COLO829 (cell line): Measurements from ENCODE around the gene BRD3OS.

Experiments used
- DNase-seq: peaks from one replicate; pipeline ENCODE4 v3.0.0; 2012; ENCODE audit warnings: low spot score

BRD3OS gene

DNA sequence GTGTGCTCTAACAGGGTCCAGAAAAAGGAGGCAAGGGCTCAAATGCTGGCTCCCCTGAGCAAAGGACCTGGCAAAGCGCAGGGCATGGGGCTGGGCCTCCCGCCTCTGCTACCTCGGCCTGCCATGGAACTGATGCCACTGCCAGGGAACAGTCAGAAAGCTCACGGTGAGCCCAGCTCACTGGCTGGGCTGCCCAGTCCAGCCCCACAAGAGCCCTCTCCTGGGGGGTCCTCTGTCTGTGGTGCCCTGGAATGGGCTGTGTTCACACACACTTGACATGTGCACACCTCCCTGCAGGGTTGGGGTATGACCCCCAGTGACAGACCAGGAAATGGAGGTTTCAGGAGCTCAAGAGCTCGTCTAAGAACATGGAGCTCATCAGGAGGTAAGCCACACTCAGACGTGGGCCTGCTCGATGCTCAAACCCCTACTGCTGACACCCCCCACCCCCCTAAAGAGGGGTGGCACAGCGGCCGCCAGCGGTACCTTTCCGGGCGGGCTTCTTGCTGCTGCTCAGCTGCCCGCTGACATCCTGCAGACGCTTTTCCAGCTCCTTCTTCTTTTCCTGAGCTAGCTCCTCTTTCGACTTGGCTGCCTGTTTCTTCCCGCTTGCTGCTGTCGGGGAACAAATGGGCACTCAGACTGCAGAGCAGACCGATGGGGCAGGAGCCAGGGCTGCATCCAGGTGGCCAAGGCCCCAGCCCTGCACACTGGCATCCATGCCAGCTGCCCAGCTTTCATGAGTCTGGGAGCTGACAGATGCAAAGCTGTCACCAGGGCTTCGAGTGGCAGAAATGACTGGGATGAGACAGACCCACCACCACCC, 9.1 kb downstream of the BRD3OS start:
- no peak for DNase-seq

DNA sequence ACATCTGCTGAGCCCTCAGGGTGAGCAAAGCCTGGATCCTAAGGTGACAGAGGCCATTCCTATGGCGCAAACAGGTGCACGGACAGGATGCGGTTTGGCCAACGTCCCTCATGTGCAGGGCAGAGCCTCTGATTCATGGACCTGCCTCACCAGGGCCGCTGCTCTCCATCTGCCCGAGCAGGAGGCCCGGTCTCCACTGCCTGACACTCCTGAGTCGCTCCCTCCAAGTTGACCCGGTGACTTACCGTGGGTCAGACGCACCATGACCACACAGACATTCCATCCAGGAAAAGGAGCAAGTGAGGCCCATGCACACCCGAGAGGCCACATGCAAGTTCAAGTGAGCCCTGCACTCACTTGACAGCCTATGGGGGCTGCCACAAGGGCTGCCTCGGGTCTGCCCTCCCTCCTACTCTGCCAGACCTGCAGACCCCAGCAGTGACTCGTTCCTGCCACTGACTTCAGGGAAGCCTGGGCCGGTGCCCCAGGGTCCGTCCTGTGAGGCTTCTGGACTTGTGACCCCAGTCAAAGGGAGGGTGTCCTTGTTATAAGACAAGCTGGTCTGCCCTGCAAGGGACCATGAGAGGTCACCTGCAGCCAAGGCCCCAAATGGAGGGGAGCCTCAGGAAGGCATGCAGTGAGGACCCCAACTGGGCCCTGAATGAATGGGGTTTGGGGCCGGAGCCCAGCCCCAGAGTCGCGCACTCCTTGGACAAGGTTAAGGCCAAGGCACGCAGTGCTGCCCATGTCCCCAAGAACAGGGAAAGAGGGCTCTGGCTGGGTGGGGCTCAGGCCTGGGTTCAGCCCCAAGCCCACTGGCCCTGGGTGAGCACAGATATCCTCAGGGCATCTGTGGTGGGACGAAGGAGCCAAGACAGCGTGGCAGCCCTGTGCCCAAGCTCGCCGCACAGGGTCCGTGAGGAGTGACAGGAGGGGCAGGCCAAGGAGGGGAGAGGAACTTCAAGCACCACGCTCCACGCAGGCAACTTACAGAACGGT, 10.1 kb downstream of the BRD3OS start:
- no peak for DNase-seq

DNA sequence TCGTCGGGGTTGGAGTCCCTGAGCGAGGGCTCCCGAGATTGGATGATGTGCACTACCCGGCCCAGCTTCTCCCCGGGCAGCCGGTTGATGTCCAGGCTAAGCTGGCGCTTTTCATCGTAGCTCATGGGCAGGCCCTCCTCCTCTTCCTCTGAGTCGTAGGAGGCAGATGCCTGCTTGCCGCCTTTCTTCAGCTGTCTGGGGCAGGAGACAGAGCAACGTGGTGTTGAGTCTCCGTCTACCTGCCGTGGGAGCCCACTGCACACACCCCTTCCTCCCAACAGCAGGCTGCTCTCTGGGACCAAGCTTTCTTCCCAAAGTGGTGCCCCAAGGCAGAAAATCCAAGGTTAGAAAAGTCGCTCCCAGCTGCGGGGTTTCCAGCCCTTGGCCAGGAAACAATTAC, 10.8 kb downstream of the BRD3OS start:
- no peak for DNase-seq

DNA sequence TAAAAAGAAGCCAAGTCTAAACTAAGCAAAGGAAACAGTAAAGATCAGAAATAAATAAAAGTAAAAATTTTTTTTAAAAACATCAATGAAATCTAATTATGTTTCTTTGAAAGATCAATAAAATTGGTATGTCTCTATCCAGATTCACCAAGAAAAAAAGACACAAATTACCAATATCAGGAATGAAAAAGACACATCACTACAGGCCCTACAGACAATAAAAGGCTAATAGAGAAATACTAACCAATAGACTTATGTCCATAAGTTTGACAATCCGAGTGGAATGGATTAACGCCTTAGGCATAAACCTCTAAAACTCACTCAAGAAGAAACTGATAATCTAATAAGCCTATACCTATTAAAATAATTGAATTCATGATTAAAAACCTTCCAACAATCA, 12.4 kb downstream of the BRD3OS start:
- DNase-seq: no peak

DNA sequence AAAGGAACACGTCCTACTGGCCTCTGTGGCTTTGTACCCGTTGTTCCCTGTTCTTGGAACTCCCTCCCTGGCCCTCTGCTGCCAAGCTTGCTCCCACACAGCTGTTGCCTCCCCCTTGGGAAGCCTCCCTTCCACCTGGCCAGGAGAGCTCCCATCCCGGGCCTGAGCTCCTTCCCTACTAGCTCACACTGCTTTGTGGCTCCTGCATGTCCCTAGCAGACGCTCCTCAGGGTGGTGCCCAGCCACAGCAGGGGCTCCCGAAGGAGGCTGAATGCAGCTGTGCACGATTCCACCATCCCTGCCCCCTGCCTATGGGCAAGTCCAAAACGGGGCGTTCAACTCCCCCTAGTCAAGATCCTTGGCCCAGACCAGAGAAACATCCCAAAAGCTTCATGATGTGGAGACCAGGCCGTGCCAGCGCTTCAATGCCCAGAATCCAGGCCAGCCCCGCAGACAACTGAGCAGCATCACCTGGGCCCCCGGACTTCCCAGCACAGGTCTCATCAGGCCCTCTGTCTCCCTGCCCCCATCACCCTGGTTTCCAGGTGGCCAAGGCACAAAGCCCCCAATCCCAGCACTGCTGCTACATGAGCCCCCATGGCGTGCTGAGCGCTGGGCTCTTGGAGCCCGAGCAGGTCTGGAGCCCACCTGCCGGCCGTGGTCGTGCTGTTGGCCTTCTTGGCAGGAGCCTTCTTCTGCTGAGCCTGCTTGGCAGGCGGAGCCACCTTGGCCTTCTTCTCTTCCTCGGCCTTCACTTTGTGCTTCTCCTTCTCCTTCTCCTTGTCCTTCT, 14.3 kb downstream of the BRD3OS start:
- no peak for DNase-seq

DNA sequence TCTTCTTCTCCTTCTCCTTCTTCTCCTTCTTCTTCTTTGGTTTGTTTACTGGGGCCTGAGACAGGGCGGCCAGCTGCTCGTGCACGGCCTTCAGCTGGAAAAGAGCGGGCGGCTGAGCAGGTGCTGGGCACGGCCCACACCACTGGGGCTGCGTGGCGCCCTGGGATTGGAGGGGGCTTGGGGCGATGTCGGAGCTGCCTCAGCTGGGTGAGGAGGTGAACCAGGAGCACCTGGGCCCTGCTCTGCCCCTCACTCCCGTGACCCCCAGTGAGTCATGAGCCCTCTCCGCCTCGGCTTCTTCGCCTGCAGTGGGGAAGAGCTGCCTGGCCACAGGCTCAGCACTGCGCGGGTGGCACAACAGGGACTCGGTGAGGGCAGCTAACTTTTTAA, 14.9 kb downstream of the BRD3OS start:
- DNase-seq: no peak

DNA sequence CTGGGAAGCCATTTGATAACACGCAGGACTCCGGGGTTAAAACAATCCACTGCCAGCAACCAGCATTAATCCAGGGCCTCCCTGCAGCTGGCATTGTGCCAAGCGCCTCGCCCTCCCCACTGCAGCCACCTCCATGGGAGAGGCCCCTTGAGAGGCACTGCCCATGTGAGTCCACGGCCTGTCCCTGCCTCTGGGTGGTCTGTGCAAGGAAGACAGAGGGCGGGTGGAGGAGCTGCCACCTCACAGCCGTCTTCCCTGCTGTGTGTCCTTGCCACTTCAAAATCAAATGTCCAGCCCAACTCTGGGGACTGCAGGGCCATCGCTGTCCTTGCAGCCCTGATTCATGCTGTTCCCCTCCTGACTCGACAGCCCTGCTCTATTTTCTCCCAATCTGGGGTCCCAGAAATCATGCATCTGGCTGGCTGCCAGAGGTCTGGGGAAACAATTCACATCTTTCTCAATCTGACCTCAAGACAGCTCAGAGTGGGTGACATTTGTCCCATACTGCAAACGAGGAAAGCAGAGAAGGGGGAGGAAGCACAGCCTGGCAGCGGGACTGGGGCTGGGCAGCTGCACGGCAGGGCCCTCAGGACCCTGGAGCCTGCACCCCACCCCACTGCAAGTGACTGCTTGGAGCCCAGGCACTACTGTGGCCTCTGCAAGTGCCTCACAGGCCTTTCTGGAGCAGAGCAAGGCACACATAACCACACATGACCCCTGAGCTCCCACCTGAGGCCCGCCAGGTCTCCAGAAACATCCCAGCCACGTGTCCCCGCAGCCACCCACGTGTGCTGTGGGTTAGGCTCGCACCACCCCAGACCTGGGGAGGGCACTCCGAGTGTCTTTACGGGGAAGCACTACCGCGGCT, 15.7 kb downstream of the BRD3OS start:
- DNase-seq: no peak

DNA sequence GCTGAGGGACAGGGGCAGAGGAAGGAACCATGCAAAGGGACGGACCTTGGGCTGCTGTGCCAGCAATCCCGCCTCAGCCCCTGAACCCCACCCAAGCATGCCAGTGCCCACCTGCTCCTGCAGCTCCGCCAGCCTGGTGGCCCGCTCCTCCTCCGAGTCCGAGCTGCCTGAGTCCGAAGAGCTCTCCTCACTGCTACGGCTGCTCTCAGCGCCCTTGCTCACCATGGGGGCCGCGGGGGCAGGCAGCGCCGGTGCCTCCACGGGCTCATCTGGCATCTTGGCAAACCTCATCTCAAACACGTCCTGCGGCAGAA, 16.3 kb downstream of the BRD3OS start:
- no peak for DNase-seq

DNA sequence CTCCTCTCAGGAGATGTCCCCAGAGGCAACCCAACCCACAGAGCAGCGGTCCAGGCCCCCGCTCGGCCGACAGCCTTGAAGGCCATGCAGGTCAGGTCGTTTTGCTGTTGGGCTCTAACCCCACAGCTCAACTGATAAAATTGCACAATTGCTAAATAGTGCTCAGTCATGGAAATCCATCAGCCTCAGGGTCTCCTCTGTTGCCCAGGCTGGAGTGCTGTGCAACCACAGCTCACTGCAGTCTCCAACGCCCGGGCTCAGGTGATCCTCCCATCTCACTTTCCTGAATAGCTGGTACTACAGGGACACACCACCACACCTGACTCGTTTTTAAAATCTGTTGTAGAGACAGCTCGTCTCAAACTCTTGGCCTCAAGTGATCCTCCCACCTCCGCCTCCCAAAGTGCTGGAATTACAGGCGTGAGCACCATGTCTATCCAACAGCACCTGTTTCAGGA, 18.3 kb downstream of the BRD3OS start:
- no peak for DNase-seq

DNA sequence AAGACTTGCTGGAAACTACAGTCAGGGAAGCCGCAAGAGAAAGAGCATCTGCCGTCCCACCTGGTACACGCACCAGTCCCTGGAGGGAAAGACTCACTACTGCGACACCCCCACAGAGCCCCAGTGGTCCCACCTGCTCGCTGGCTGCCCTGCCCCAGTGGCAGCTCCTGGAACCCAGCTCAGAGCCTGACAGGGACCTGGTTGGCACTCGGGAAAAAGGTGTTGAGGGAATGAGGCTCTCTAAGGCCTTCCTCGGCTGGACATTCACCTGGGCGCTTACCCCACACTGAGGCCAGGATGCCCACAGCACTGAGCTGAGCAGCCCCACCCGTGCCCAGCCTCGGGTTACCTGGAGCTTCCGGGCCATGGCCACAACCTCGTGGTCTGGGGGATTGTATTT, 19.7 kb downstream of the BRD3OS start:
- no peak for DNase-seq

DNA sequence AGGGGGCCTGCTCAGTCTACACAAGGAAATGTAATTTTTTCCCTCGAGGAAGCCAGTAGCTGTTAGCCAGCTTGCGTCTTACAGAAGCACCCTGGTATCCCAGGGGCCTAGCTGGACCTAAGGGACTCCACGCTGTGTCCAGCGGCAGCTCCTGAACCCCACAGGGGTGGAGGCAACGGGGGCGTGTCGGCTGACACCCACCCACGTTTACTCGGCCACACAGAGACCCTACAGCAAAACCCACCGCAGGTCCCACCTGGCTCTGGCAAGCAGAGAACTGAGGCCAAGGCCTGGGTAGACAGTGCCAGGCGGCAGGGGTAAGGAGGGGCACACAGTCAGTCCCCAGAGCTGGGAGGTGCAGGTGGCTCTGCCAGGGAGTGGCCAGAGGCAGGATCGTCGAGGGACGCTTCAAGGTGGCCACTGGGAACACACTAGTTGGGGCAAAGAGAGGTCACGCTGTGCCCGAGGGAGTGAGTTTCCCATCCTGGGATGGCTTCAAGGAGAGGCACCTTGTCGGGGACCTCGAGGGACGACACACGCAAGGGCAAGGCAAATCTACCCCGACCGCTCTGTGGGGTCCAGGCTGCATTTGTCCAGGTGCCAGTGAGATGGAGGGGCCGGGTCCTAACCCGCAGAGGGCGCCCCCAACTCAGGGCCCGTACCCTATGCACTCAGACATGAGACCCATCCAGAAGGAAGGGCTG, 20.7 kb downstream of the BRD3OS start:
- DNase-seq: no peak

DNA sequence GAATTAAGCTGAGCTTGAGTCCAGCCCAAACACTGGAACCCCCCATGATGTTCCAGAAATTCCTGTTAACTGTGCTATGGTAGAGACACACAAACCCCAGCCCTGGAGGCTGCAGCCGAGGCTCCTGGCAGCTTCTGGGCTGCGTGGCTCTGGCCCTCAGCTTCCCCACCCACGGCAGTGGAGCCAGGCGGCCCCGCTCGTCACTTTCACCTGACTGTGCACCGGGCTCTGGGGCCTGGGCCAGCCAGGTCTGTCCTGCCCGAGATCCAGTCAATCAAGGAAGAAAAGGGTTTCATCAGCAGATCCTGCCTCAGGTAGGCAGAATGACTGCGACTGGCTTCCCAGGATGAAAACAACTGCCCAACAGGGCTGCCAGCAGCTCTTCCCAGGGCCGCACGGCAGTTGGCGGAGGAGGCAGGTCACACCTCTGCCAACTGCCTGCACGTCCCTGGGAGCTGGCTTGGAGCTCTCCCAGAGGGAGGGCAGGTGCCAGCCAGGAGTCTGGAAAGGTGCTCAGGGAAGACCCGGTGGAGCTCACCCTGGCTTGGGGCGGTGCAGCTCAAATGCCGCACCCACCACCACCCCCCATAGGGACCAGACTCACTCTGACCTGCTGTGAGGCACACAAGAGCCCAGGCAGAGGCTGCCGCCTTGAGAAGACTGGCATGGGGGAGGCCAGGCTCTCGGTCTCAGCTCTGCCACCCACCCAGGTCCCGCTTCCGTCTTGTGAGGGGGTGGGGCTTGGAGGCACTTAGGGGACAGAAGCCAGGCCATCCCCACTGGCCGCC, 21.8 kb downstream of the BRD3OS start:
- DNase-seq: no peak

DNA sequence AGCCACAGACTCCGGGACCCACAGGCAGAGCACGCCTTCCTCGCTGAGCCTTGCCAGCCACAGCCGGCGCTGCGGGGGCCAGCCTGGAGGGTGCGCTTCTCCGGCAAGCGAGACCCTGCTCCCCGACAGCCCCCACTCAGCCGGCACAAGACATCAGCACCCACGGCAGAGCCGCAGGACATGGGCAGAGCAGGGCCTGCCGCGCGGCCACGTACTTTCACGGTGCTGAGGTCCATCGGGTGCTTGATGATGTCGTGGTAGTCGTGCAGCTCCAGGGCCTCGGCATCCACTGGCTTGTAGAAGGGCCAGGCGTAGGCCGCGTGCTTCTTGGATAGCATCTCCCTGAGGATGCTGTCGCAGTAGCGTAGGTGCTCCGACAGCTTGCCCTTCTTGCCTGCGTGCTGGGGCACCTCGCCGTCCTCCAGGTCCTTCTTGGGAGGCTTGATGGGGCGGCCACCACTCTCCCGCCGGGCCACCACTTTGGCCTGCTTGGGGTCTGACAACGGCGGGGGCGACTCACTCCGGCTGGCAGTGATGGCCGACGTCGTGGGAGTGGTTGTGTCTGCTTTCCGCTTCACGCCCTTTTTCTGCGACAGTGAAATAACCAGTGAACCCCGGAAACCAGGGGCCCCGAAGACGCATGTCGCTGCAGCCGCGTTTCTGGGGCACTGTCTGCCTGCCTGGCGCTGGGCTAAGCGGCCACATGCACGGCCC, 22.7 kb downstream of the BRD3OS start:
- no peak for DNase-seq

DNA sequence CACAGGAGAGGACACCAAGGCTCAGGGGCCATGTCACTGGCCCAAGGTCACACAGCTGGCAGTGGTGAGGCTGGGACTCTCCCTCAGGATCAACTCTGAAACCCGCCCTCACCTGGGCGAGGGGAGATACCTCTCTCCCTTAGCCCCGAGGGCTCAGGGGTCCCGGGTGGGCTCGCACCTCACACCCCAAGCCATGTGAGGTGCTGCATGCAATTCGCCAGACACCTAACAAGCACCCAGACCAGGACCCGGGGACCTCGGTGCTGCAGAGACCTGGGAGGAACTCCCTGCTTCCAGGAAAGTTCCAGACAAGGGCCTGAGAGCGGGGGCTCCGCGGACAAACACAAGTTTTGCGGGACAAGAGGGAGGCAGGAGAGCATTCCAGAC, 23.3 kb downstream of the BRD3OS start:
- DNase-seq: no peak

DNA sequence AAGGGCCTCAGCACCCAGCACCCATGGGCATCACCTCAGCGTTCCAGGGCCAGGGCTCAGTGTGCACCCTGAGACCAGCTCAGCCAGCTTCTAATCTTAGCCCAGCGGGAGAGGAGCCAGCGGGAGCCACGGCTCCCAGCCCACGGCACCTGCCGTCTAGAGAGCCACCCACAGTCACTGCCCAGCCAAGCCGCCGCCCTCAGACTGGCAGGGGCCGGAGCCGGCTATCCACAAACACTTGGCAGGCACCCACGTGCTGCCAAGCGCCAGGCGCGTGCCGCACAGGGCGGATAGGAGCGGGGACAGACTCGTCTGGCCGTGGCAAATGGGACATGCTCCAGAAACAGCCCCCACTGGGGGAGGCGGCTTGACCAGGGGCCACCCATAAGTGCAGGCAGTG, 24.0 kb downstream of the BRD3OS start:
- no peak for DNase-seq

DNA sequence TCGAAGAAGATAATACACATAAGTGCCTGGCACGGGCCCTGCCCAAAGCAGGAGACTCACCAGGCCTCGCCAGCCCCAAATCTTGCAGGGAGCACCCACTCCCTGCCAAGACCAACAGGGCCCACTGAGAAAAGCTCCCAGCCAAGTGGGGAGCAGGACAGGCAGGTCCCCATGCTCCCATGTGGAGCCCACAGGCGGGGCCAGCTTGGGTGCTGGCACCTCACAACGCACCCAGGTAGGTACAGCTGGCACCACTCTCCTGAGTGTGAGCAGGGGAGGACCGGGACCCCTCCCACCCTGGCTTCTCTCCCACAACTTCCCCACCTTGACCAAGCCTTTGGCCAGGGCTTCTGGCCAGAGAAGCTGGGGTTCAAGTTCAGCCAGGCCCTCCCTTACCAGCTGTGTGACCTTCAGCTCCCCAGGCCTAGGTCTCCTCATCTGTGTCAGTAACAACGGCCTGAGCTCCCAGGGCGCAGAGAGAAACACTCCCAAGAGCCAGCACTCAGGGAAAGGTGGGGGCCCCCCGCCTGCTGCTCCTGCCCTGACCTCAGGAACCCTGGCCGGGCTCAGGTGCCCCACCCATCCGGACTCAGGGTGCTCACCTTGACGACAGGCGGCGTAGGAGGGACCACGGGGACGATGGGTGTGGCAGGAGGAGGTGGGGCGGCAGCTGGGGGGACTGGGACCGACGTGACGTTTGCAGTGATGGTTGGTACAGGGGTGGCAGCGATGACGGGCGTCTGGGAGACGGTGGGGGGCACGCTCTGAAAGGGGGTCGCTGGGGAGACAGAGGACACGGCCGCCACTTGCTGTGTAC, 24.7 kb downstream of the BRD3OS start:
- no peak for DNase-seq

DNA sequence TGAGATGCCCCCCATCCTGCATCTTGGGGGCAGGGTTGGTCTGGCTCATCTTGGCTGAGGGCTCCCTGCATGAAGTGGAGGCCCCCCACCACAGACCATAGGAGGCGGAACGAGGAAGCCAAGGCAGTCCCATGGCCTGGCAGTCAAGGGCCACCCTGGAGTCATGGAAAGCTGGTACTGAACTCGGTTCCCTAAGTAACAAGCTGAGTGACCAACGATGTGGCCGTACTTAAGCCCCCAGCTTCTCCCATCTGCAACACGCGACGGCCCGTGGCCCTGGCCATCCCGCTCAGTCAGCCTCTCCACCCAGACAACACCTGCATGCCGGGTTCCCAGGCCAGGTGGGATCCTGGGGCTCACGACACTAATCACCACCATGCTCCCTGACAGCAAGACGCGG, 25.4 kb downstream of the BRD3OS start:
- no peak for DNase-seq

DNA sequence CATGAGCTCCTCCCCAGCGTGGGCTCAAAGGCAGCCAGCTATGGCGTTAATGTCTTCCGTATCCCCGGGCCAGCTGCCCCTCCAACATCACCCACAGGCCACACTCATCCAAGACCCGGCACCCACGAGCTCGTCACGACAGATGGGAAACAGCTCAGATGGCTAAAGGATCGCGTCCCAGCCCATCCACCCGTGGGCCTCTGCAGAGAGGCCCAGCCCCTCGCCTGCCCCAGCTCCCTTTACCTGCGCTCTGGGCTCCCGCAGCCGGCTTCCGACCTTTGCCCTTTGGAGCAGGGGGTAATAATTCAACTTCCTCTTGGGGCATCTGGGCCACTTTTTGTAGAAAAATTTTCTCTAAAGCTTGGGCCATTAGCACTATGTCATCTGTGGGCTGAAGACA, 26.0 kb downstream of the BRD3OS start:
- DNase-seq: no peak
